A673 (cell line): Measurements from ENCODE around the gene AFF1. TPM values are rescaled to one million over a fixed set of nuclear protein-coding genes. Genes with fewer than 3 reads are reported as not detected.

Source experiments
- BruUV-seq: library from RNA; stranded (reverse); fragments of 400-500 nt; replicated peaks from 2 replicates; lab custom pipeline; 2021; lab: Mats Ljungman, UMichigan
- CTCF ChIA-PET: fragments of 300-600 bp; sonication (Branson Sonifier 250); formaldehyde crosslinking; loops from one replicate; lab custom pipeline; 2022; ENCODE audit warnings: antibody characterized with exemption; lab: Charles Lee
- POLR2A ChIA-PET: fragments of 300-600 bp; sonication (Branson Sonifier 250); formaldehyde crosslinking; loops from one replicate; lab custom pipeline; 2022; ENCODE audit warnings: antibody characterized with exemption; ENCODE audit not compliant: low non-redundant PET; lab: Charles Lee
- DNase-seq: peaks from one replicate; pipeline ENCODE4 v3.0.0-alpha.2; 2015; ENCODE audit warnings: low spot score
- H3K27ac ChIP-seq: fragments of 200-600 bp; sonication (generic); 2 replicates; pipeline ENCODE4 v1.5.1; 2016; ENCODE audit warnings: mixed run types, low read depth, mild to moderate bottlenecking, mixed read lengths, antibody characterized with exemption, low read length; ENCODE audit not compliant: poor library complexity, severe bottlenecking
- H3K27me3 ChIP-seq: fragments of 200-600 bp; sonication (generic); replicated peaks from 2 replicates; pipeline ENCODE4 v1.6.1; 2017; ENCODE audit warnings: mixed run types, low read depth, mild to moderate bottlenecking, mixed read lengths, antibody characterized with exemption, low read length; ENCODE audit not compliant: insufficient read depth, poor library complexity
- H3K36me3 ChIP-seq: fragments of 200-600 bp; sonication (generic); 2 replicates; pipeline ENCODE4 v1.6.1; 2016; ENCODE audit warnings: mixed run types, mild to moderate bottlenecking, mixed read lengths, antibody characterized with exemption, low read length; ENCODE audit not compliant: insufficient read depth, poor library complexity, severe bottlenecking
- H3K4me1 ChIP-seq: fragments of 200-600 bp; sonication (generic); 2 replicates; pipeline ENCODE4 v1.6.1; 2017; ENCODE audit warnings: mixed run types, mild to moderate bottlenecking, mixed read lengths, antibody characterized with exemption, low read length; ENCODE audit not compliant: insufficient read depth, poor library complexity, severe bottlenecking
- H3K4me3 ChIP-seq: fragments of 200-600 bp; sonication (generic); 2 replicates; pipeline ENCODE4 v1.5.1; 2016; ENCODE audit warnings: low read depth, mixed run types, mild to moderate bottlenecking, mixed read lengths, low read length; ENCODE audit not compliant: poor library complexity, severe bottlenecking
- H3K9me3 ChIP-seq: fragments of 200-600 bp; sonication (generic); 2 replicates; pipeline ENCODE4 v1.6.1; 2016; ENCODE audit warnings: mixed run types, low read depth, mild to moderate bottlenecking, mixed read lengths, antibody characterized with exemption, low read length; ENCODE audit not compliant: poor library complexity, severe bottlenecking
- EZH2 ChIP-seq: fragments of 200-600 bp; sonication (generic); IDR thresholded peaks from 2 replicates; pipeline ENCODE4 v1.6.1; 2017; ENCODE audit warnings: borderline replicate concordance, low read depth, mild to moderate bottlenecking, mixed read lengths, antibody characterized with exemption, low read length; ENCODE audit not compliant: poor library complexity, severe bottlenecking
- intact Hi-C: fragments of 100-400 bp; cut with micrococcal nuclease; formaldehyde crosslinking; loops from one replicate; pipeline ENCODE4 v1.10.0; 2022; ENCODE audit not compliant: unreplicated experiment
- total RNA-seq: library from RNA; stranded (reverse); gene quantifications from 2 replicates; pipeline ENCODE4 v1.2.3, GENCODE V29; 2021
- TF ChIP-seq, protein P1 (sequence below): fragments of 300-800, 200-600 bp; sonication (generic); conservative IDR thresholded peaks from 2 replicates; pipeline ENCODE4 v1.5.1; 2017; ENCODE audit warnings: low read depth, mild to moderate bottlenecking, antibody characterized with exemption, low read length, moderate library complexity, mixed read lengths

AFF1 gene
- total RNA-seq, 1 experiment from 2014 or later: 60.1 TPM

- intact Hi-C loops: loop anchor here (5.0 kb wide), 1 partner anchor 67 kb away; no protein-coding TSS in a partner anchor
Measured at GRCh38 chr4:86939729-86940575, 5.1 kb downstream of the AFF1 start.

DNA sequence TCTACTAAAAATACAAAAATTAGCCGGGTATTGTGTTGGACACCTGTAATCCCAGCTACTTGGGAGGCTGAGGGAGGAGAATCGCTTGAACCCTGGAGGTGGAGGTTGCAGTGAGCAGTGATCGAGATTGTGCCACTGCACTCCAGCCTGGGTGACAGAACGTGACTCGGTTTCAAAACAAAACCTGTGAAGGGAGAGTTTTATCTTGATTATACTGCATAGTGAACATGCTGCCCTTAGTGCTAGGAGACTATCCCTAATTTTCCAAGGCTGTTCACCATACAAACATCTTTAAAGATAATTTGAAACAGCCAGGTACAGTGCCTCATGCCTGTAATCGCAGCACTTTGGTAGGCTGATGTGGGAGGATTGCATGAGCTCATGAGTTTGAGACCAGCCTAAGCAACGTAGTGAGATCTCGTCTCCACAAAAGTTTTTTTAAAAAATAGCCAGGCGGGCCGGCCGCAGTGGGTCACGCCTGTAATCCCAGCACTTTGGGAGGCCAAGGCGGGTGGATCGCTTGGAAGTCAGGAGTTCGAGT, 6.2 kb downstream of the AFF1 start:
- DNase-seq: no peak
- no peak overlapping the region for H3K4me3 ChIP-seq
- no TSS peak for BruUV-seq
- no peaks in the 10 kb centered on the region for H3K9me3 ChIP-seq
- ChIA-PET POLR2A (interaction anchor here (0.6 kb wide), 1 partner anchor 1030 kb away, joined by 8 read pairs; no protein-coding TSS in a partner anchor), CTCF (no interaction called here)
- H3K27ac ChIP-seq: no peak overlapping the region
- H3K36me3 ChIP-seq: no peaks in the 10 kb centered on the region
- H3K4me1 ChIP-seq: peaks cover 9% of the 10 kb centered on the region
- no peaks in the 10 kb centered on the region for H3K27me3 ChIP-seq
- no peak for TF ChIP-seq EZH2
- intact Hi-C loops: no loop called here

More at GRCh38 chr4:86939729-86940575, 5.1 kb downstream of the AFF1 start:
- Histone ChIP-seq H3K4me3 (no peak overlapping the region), H3K27me3 (no peaks in the 10 kb centered on the region), H3K9me3 (no peaks in the 10 kb centered on the region), H3K36me3 (no peaks in the 10 kb centered on the region), H3K4me1 (peaks cover 9% of the 10 kb centered on the region), H3K27ac (no peak overlapping the region)
- no peak for DNase-seq
- POLR2A ChIA-PET: interaction anchor here (0.5 kb wide), 1 partner anchor 17 kb away, joined by 4 read pairs; no protein-coding TSS in a partner anchor
- BruUV-seq: no TSS peak
- CTCF ChIA-PET: no interaction called here
- no peak for TF ChIP-seq EZH2
- TF ChIP-seq, protein P1, sequence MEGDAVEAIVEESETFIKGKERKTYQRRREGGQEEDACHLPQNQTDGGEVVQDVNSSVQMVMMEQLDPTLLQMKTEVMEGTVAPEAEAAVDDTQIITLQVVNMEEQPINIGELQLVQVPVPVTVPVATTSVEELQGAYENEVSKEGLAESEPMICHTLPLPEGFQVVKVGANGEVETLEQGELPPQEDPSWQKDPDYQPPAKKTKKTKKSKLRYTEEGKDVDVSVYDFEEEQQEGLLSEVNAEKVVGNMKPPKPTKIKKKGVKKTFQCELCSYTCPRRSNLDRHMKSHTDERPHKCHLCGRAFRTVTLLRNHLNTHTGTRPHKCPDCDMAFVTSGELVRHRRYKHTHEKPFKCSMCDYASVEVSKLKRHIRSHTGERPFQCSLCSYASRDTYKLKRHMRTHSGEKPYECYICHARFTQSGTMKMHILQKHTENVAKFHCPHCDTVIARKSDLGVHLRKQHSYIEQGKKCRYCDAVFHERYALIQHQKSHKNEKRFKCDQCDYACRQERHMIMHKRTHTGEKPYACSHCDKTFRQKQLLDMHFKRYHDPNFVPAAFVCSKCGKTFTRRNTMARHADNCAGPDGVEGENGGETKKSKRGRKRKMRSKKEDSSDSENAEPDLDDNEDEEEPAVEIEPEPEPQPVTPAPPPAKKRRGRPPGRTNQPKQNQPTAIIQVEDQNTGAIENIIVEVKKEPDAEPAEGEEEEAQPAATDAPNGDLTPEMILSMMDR: no peak

DNA sequence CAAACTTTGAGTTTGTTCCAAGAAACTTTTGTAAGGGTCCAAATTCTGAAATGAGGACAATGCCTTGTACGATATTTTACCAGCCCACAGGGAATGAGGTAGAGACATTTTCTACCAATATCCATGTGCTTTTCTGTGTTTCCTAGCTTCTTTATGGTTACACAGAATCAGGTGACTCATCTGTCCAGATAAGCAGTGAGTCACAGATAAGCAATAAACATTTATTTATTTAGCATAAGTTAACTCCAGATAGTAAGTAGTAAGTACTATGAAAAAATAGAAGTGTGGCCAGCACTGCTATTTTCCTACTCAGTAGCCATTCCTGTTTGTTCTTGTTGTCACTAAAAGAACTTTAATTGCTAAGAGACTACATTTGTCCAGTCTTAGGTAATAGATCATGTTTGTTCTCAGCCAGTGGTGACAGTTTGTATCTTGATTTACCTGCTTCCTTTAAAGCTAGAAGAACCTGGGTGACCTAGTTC, 7.4 kb downstream of the AFF1 start:
- no peak for TF ChIP-seq EZH2
- TF ChIP-seq, protein P1: no peak
- ChIA-PET POLR2A (no interaction called here), CTCF (no interaction called here)
- H3K4me3 ChIP-seq: no peak overlapping the region
- H3K27ac ChIP-seq: no peak overlapping the region
- BruUV-seq: no TSS peak
- H3K27me3 ChIP-seq: no peaks in the 10 kb centered on the region
- no peaks in the 10 kb centered on the region for H3K36me3 ChIP-seq
- intact Hi-C loops: no loop called here
- H3K4me1 ChIP-seq: peaks cover 9% of the 10 kb centered on the region
- DNase-seq: no peak
- H3K9me3 ChIP-seq: no peaks in the 10 kb centered on the region
